Smooth muscle cell (in vitro differentiated cells): ENCODE results near the gene FYCO1. TPM values are rescaled to one million over a fixed set of nuclear protein-coding genes. Genes with fewer than 3 reads are reported as not detected.

Source experiments
- DNase-seq: peaks from one replicate; lab custom pipeline; 2025; ENCODE audit not compliant: unreplicated experiment; lab: John Stamatoyannopoulos, UW
- H2AFZ ChIP-seq: fragments of 200-600 bp; sonication (generic); 2 replicates; pipeline ENCODE4 v1.6.0; 2016; ENCODE audit warnings: antibody characterized with exemption, low read depth, mild to moderate bottlenecking
- H3F3A ChIP-seq: fragments of 200-600 bp; sonication (generic); 2 replicates; pipeline ENCODE4 v1.6.0; 2017; ENCODE audit warnings: antibody characterized with exemption, low read depth
- H3K27ac ChIP-seq: fragments of 200-600 bp; sonication (generic); 2 replicates; pipeline ENCODE4 v1.5.1; 2016; ENCODE audit warnings: low read depth, mild to moderate bottlenecking
- H3K27me3 ChIP-seq: fragments of 200-600 bp; sonication (generic); 2 replicates; pipeline ENCODE4 v1.6.1; 2016; ENCODE audit warnings: low read depth, mild to moderate bottlenecking
- H3K36me3 ChIP-seq: fragments of 200-600 bp; sonication (generic); 2 replicates; pipeline ENCODE4 v1.5.1; 2016; ENCODE audit warnings: low read depth
- H3K4me1 ChIP-seq: fragments of 200-600 bp; sonication (generic); 2 replicates; pipeline ENCODE4 v1.5.1; 2016; ENCODE audit warnings: low read depth
- H3K4me2 ChIP-seq: fragments of 200-600 bp; sonication (generic); 2 replicates; pipeline ENCODE4 v1.6.0; 2016; ENCODE audit warnings: mild to moderate bottlenecking
- H3K4me3 ChIP-seq: fragments of 200-600 bp; sonication (generic); 2 replicates; pipeline ENCODE4 v1.5.1; 2016; ENCODE audit warnings: mild to moderate bottlenecking
- H3K79me2 ChIP-seq: fragments of 200-600 bp; sonication (generic); 2 replicates; pipeline ENCODE4 v1.6.0; 2016; ENCODE audit warnings: low read depth, mild to moderate bottlenecking
- H3K9ac ChIP-seq: fragments of 200-600 bp; sonication (generic); 2 replicates; pipeline ENCODE4 v1.6.0; 2016; ENCODE audit warnings: low read depth
- H3K9me3 ChIP-seq: fragments of 200-600 bp; sonication (generic); replicated peaks from 2 replicates; pipeline ENCODE4 v1.5.1; 2016; ENCODE audit warnings: low read depth
- H4K20me1 ChIP-seq: fragments of 200-600 bp; sonication (generic); 2 replicates; pipeline ENCODE4 v1.6.0; 2016; ENCODE audit warnings: low read depth
- CTCF ChIP-seq: fragments of 200-600 bp; sonication (generic); IDR thresholded peaks from 2 replicates; pipeline ENCODE4 v1.5.1; 2017; ENCODE audit warnings: borderline replicate concordance, mild to moderate bottlenecking, antibody characterized with exemption; ENCODE audit not compliant: insufficient read depth, poor library complexity, severe bottlenecking
- WGBS: methylation state at CpG from one replicate; pipeline ENCODE4 v1.1.7; 2016; ENCODE audit warnings: low lambda C conversion rate; 5-methylcytosine and 5-hydroxymethylcytosine counted together
- polyA plus RNA-seq: library from polyadenylated mRNA; unstranded; fragments of >200 nt; fragmentation: Nextera tagmentation; extraction: Ambion mirVana; gene quantifications from 2 replicates; pipeline ENCODE4 v1.2.1, GENCODE V29; 2016
- total RNA-seq: library from RNA; depleted of rRNA; stranded (reverse); fragments of >200 nt; gene quantifications from 2 replicates; pipeline ENCODE4 v1.2.3, GENCODE V29; 2014

Gene FYCO1
- total and polyA plus RNA-seq, 2 experiments from 2014 or later: 7.4 to 20.9 TPM

DNA sequence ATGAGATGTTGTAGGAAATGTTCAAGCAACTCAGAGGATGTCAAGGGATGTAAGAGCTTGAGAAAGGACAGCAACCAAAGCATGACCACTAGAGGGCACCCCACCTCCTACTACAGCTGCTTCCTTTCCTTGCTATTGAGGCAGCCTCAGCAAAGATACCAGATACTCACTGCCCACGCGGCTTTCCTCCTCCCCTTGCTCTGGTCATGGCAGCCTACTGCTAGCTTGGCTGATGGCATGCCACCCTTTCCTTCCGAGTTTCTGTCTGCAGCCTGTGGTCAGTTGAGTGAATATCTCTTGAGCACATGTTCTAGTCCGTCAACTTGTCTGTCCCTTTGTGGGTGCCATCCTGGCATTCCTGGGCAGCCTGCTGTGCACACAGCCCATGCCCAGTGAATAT is 56.8 kb downstream of the FYCO1 start:
- Histone ChIP-seq H3K27ac (peak overlapping the region; percentile 37), H3F3A (peaks cover 7% of the 10 kb centered on the region), H3K4me2 (peak overlapping the region; percentile 66), H3K4me1 (no peaks in the 10 kb centered on the region), H2AFZ (no peak overlapping the region), H4K20me1 (no peaks in the 10 kb centered on the region), H3K9me3 (no peaks in the 10 kb centered on the region), H3K9ac (no peak overlapping the region), H3K36me3 (no peaks in the 10 kb centered on the region), H3K4me3 (no peak overlapping the region), H3K27me3 (no peaks in the 10 kb centered on the region), H3K79me2 (no peaks in the 10 kb centered on the region)
- 19% methylated on average over 4 of the region's 4 CpGs for WGBS
- peak; percentile 86 for TF ChIP-seq CTCF
- DNase-seq: peak; percentile 60

- TF ChIP-seq CTCF: no peak
- no peaks in the 10 kb centered on the region for H3K36me3 ChIP-seq
- 82% methylated on average over 4 of the region's 4 CpGs for WGBS
Measured at GRCh38 chr3:45938043-45938435, 57.6 kb downstream of the FYCO1 start.

DNA sequence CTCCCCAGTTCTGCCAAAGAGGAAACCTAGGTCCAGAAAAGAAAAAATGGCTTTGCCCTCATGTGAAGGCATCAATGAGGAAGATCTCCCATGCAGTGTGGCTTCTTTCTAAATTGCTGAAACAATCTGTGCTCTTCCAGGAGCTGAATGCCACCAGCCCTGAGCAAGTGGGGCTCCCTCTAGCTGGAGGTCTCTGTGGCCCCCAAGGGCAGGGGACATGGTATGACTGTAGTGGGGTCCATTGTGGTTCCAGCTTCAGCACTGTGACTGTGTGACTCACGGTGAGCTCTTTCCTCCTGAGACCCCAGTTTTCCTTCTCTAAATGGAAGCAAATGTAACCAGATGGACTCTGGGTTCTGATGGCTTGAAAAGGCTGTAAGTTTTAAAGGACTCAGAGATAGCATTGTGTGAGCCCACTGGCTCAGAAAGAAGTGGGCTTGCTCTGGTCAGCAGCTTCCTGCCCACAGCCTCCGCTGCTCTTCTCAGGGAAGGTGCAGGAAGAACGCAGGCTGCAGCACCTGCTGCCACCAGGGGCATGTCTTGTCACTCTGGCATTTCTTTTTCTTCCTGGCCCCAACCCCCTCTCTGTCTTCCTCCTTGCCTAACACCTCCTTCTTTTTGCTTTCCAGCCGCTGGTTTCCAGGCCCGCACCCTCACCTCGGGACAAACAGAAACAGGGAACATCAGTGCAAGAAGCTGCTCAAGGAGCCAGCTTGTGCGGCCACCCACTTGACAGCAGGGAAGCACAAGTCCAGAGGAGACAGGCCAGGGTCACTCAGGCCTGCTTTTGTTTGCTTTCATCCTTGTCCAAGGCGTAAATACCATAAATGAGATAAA is 58.2 kb downstream of the FYCO1 start:
- Histone ChIP-seq H3K9ac (no peak overlapping the region), H3K4me3 (no peak overlapping the region), H3K79me2 (no peaks in the 10 kb centered on the region), H3K4me1 (no peaks in the 10 kb centered on the region), H3K27ac (no peak overlapping the region), H3K36me3 (no peaks in the 10 kb centered on the region), H3K27me3 (no peaks in the 10 kb centered on the region), H3F3A (peaks cover 7% of the 10 kb centered on the region), H3K4me2 (no peak overlapping the region), H4K20me1 (no peaks in the 10 kb centered on the region), H3K9me3 (no peaks in the 10 kb centered on the region), H2AFZ (no peak overlapping the region)
- TF ChIP-seq CTCF: no peak
- DNase-seq: no peak
- 81% methylated on average over 8 of the region's 8 CpGs for WGBS

More at GRCh38 chr3:45938043-45938435, 57.6 kb downstream of the FYCO1 start:
- Histone ChIP-seq H3K27me3 (no peaks in the 10 kb centered on the region), H2AFZ (no peak overlapping the region), H3K9ac (no peak overlapping the region), H3K79me2 (no peaks in the 10 kb centered on the region), H3K4me1 (no peaks in the 10 kb centered on the region), H4K20me1 (no peaks in the 10 kb centered on the region), H3K9me3 (no peaks in the 10 kb centered on the region), H3F3A (peaks cover 7% of the 10 kb centered on the region), H3K4me3 (no peak overlapping the region), H3K4me2 (no peak overlapping the region), H3K27ac (no peak overlapping the region)
- no peak for DNase-seq

- no peak for DNase-seq
- WGBS: 92% methylated on average over 9 of the region's 9 CpGs
- H3K9me3 ChIP-seq: no peaks in the 10 kb centered on the region
- no peaks in the 10 kb centered on the region for H3K4me1 ChIP-seq
- H3K4me3 ChIP-seq: no peak overlapping the region
- no peaks in the 10 kb centered on the region for H4K20me1 ChIP-seq
- H3K9ac ChIP-seq: no peak overlapping the region
- TF ChIP-seq CTCF: no peak
- no peak overlapping the region for H2AFZ ChIP-seq
- peaks cover 7% of the 10 kb centered on the region for H3F3A ChIP-seq
- H3K27ac ChIP-seq: no peak overlapping the region
- H3K27me3 ChIP-seq: no peaks in the 10 kb centered on the region
- no peaks in the 10 kb centered on the region for H3K79me2 ChIP-seq
- H3K36me3 ChIP-seq: no peaks in the 10 kb centered on the region
- no peak overlapping the region for H3K4me2 ChIP-seq
Measured at GRCh38 chr3:45936261-45936660, 59.4 kb downstream of the FYCO1 start.
